GM12865 (cell line): ENCODE measurements around the gene PSME2.

ENCODE experiments used
- DNase-seq: peaks from one replicate; pipeline ENCODE4 v3.0.0; 2010; ENCODE audit warnings: low read depth
- H3K4me3 ChIP-seq: 2 replicates; pipeline ENCODE4 v1.5.1; 2011; ENCODE audit warnings: mild to moderate bottlenecking, low read depth, low read length, control low read depth
- CTCF ChIP-seq: IDR thresholded peaks from 2 replicates; pipeline ENCODE4 v1.5.1; 2011; ENCODE audit warnings: low read length, control low read depth, low read depth, inconsistent platforms; ENCODE audit not compliant: insufficient read depth; ENCODE audit errors: missing control alignments

PSME2 gene

GRCh38 chr14:24096545-24097181 is 49.7 kb downstream of the PSME2 start:
- no peak for DNase-seq
- H3K4me3 ChIP-seq = no peak overlapping the region
- TF ChIP-seq CTCF = no peak

GRCh38 chr14:24095271-24096068 is 50.9 kb downstream of the PSME2 start:
- peak overlapping the region; percentile 75 for H3K4me3 ChIP-seq
- no peak for TF ChIP-seq CTCF
- peak; percentile 96 for DNase-seq

GRCh38 chr14:24094841-24095270 is 51.6 kb downstream of the PSME2 start:
- no peak for DNase-seq

GRCh38 chr14:24093901-24094840 is 52.2 kb downstream of the PSME2 start, which contains the start of gene PCK2:
Gene PCK2 (plus strand): TSS chr14:24094311. CDS start chr14:24094406, 95 bp downstream.
- DNase-seq = peak; percentile 94
- peak within 1 kb of the TSS; percentile 75 for H3K4me3 ChIP-seq
- TF ChIP-seq CTCF = no peak

More at GRCh38 chr14:24094841-24095270, 51.6 kb downstream of the PSME2 start:
- H3K4me3 ChIP-seq = peak overlapping the region; percentile 75
- no peak for TF ChIP-seq CTCF
